Spleen (tissue), 11 donors: Measurements from ENCODE around the gene RTL1. TPM values are rescaled to one million over a fixed set of nuclear protein-coding genes. Genes with fewer than 3 reads are reported as not detected.

Experiments used
- DNase-seq: peaks from one replicate; pipeline ENCODE4 v3.0.0-alpha.2; 2020
- H3K27ac ChIP-seq, 8 donors: fragments of 200-600 bp; sonication (generic) in 7 of 8; 1 replicate in 4 of 8; 2 replicates in 4 of 8; pipeline versions ENCODE4 v1.5.0 to v1.8.0; 2016 to 2021; ENCODE audit warnings: inconsistent platforms in 4 of 8, mild to moderate bottlenecking in 4 of 8, moderate library complexity in 1 of 8
- H3K27me3 ChIP-seq, 7 donors: fragments of 200-600 bp; sonication (generic) in 6 of 7; replicated peaks in 1 of 7; 1 replicate in 4 of 7; 2 replicates in 3 of 7; pipeline versions ENCODE4 v1.5.0 to v1.8.0; 2016 to 2021; ENCODE audit warnings: inconsistent platforms in 3 of 7, mild to moderate bottlenecking in 1 of 7
- H3K36me3 ChIP-seq, 6 donors: fragments of 200-600 bp; sonication (generic) in 5 of 6; 1 replicate in 4 of 6; 2 replicates in 2 of 6; pipeline versions ENCODE4 v1.5.0 to v1.8.0; 2016 to 2021; ENCODE audit warnings: inconsistent platforms in 2 of 6
- H3K4me1 ChIP-seq, 6 donors: fragments of 200-600 bp; sonication (generic) in 5 of 6; 1 replicate in 3 of 6; 2 replicates in 3 of 6; pipeline versions ENCODE4 v1.5.0 to v1.8.0; 2016 to 2021; ENCODE audit warnings: inconsistent platforms in 3 of 6
- H3K4me3 ChIP-seq, 8 donors: fragments of 200-600 bp; sonication (generic) in 7 of 8; 1 replicate in 4 of 8; 2 replicates in 4 of 8; pipeline versions ENCODE4 v1.5.0 to v1.8.0; 2016 to 2021; ENCODE audit warnings: inconsistent platforms in 4 of 8, mild to moderate bottlenecking in 4 of 8, moderate library complexity in 2 of 8
- H3K9me3 ChIP-seq, 8 donors: fragments of 200-600 bp; sonication (generic) in 7 of 8; 1 replicate in 4 of 8; 2 replicates in 4 of 8; pipeline versions ENCODE4 v1.5.0 to v1.8.0; 2016 to 2021; ENCODE audit warnings: inconsistent platforms in 4 of 8
- POLR2A ChIP-seq, 3 donors: fragments of 450-650 bp; IDR thresholded peaks; one replicate each; pipeline ENCODE4 v1.5.1; 2017; ENCODE audit warnings: antibody characterized with exemption in 3 of 3, mild to moderate bottlenecking in 1 of 3
- POLR2AphosphoS5 ChIP-seq, 3 donors: sonication (generic); formaldehyde crosslinking; IDR thresholded peaks; one replicate each; pipeline ENCODE4 v1.5.1; 2017; ENCODE audit warnings: antibody characterized with exemption in 3 of 3
- WGBS, 5 donors: extraction: QIAGEN DNeasy Blood & Tissue Kit in 3 of 5; methylation state at CpG; one replicate each; pipeline versions ENCODE4 v1.1.5 to v1.1.7; 2013 to 2018; 5-methylcytosine and 5-hydroxymethylcytosine counted together
- intact Hi-C: fragments of 100-400 bp; cut with DNase I; formaldehyde crosslinking; loops from one replicate; pipeline ENCODE4 v1.15.0; 2023; ENCODE audit warnings: low total_unique reads
- polyA plus RNA-seq, 3 donors: library from polyadenylated mRNA; stranded (reverse); fragments of 200-250 nt; gene quantifications; one replicate each; pipeline ENCODE4 v1.2.1, GENCODE V29; 2013
- total RNA-seq, 7 donors: library from RNA; depleted of rRNA in 3 of 7; stranded (reverse); fragments of >200 nt in 3 of 7; fragmentation: NEBNext Ultra II Directional in 4 of 7; extraction: Animal tissue kit (Norgen Biotek cat#: 25700) in 4 of 7; gene quantifications; one replicate each; pipeline versions ENCODE4 v1.1.0 to v1.2.1, GENCODE V29; 2016 to 2021
- TF ChIP-seq, protein P1 (sequence below), 11 experiments: fragments of 200-600 bp in 7 of 11; fragments of 450-650 bp in 4 of 11; sonication (generic) in 4 of 11; IDR thresholded peaks in 8 of 11; conservative IDR thresholded peaks in 3 of 11; 1 replicate in 7 of 11; 2 replicates in 4 of 11; pipeline versions ENCODE4 v1.4.0 to v1.8.0; 2016 to 2021; ENCODE audit warnings: antibody characterized with exemption in 11 of 11, inconsistent platforms in 4 of 11, mild to moderate bottlenecking in 1 of 11
- donor health status: healthy with polysubstance abuse.
- donor health status: DM: no; HTN: no; CAD: no; lungs with moderate emphysema.
- donor health status: DM: no; HTN: no; CAD: no.
- donor health status: Bipolar disorder and iron deficiency.
- donor health status: healthy.
- donor health status: DM: no; HTN: no; CAD: no.
- donor health status: DM: yes; HTN: yes; CAD: no.

Gene RTL1
- total and polyA plus RNA-seq, 10 donors, result under 0.01 TPM; not detected in 9

DNA sequence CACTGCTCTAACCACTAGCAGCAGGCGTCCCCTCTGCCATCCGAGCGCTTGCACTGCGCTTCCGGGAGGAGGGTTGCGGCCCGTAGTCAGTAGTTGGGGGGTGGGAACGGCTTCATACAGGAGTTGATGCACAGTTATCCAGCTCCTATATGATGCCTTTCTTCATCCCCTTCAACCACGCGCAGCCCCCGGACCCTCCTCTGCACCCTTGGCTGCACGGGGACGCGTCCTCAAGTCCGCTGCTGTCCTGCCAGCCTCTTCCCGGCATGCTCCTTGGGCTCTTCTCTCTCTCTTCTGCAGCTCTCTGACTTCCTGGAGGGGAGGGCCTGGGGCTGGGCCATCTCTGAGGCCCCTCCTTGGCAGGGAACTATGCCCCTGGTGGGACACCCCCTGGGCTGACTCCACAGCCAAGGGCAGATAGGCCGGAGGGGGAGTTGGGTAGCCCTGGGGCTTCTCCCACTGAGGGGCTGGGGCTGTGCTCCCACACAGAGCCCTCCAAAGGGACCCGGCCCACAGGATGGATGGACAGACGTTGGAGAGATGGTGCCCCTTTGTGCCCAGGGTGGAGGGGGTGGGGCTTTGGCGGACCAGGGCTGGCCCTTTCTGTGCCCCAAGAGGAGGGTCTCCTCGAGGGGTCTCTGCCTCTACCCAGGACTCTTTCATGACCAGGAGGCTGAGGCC, 29.0 kb downstream of the RTL1 start:
- H3K4me1 ChIP-seq, result no peaks in the 10 kb centered on the region
- no peaks in the 10 kb centered on the region for H3K36me3 ChIP-seq
- intact Hi-C loops, result no loop called here
- no peak overlapping the region for H3K4me3 ChIP-seq
- no peak overlapping the region for H3K27ac ChIP-seq
- peak; percentile 60 for DNase-seq
- 78 to 89% (median 84%) methylated on average over 18 to 21 of the region's 21 CpGs for WGBS, 5 donors
- no peaks in the 10 kb centered on the region for H3K9me3 ChIP-seq
- peaks cover 0 to 30% (median 0%) of the 10 kb centered on the region in 7 donors for H3K27me3 ChIP-seq
- no peak for TF ChIP-seq POLR2A (IDR thresholded peaks at IDR 0.05)
- TF ChIP-seq POLR2AphosphoS5 (IDR thresholded peaks at IDR 0.05), result no peak
- TF ChIP-seq, protein P1, sequence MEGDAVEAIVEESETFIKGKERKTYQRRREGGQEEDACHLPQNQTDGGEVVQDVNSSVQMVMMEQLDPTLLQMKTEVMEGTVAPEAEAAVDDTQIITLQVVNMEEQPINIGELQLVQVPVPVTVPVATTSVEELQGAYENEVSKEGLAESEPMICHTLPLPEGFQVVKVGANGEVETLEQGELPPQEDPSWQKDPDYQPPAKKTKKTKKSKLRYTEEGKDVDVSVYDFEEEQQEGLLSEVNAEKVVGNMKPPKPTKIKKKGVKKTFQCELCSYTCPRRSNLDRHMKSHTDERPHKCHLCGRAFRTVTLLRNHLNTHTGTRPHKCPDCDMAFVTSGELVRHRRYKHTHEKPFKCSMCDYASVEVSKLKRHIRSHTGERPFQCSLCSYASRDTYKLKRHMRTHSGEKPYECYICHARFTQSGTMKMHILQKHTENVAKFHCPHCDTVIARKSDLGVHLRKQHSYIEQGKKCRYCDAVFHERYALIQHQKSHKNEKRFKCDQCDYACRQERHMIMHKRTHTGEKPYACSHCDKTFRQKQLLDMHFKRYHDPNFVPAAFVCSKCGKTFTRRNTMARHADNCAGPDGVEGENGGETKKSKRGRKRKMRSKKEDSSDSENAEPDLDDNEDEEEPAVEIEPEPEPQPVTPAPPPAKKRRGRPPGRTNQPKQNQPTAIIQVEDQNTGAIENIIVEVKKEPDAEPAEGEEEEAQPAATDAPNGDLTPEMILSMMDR (IDR thresholded peaks at IDR 0.05 in 8 of 11, conservative IDR thresholded peaks at IDR 0.05 in 3 of 11), result no peak

DNA sequence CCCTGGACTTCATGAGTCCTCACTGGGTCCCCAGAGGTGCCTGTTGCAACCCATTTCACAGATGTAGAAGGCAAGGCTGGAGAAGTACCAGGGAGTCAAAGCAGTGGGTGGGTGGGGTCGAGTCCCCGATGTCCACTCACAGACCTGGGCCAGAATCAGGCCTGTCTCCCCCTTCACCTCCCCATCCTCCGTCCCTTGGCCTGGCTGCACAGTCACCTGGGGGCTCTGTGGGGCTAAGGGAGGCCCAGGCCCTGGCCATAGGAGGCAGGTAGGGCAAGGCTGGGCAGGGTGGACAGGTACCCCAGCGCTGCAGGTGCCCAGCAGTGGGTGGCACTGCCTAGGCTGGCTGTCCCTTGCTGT, 29.5 kb downstream of the RTL1 start:
- Histone ChIP-seq H3K36me3 (no peaks in the 10 kb centered on the region), H3K9me3 (no peaks in the 10 kb centered on the region), H3K4me3 (no peak overlapping the region), H3K4me1 (no peaks in the 10 kb centered on the region), H3K27ac (no peak overlapping the region), H3K27me3 (peaks cover 0 to 26% (median 0%) of the 10 kb centered on the region in 7 donors)
- DNase-seq, result no peak
- intact Hi-C loops, result no loop called here
- TF ChIP-seq, protein P1 (IDR thresholded peaks at IDR 0.05 in 8 of 11, conservative IDR thresholded peaks at IDR 0.05 in 3 of 11), result no peak
- TF ChIP-seq POLR2AphosphoS5 (IDR thresholded peaks at IDR 0.05), result no peak
- no peak for TF ChIP-seq POLR2A (IDR thresholded peaks at IDR 0.05)
- 86 to 100% (median 89%) methylated on average over 1 to 4 of the region's 4 CpGs for WGBS, 5 donors

DNA sequence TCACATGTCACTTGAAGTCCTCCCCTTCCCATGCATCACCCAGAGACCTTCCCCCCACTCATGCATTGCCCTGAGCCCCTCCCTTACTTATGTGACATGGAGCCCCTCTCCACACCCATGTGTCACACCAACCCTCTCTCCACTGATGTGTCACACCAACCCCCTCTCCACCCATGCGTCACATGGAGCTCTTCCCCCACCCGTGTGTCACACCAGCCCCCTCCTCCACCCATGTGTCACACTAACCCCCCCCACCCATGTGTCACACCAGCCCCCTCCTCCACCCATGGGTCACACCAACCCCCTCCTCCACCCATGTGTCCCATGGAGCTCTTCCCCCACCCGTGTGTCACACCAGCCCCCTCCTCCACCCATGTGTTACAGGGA, 30.4 kb downstream of the RTL1 start:
- Histone ChIP-seq H3K27ac (no peak overlapping the region), H3K4me3 (no peak overlapping the region), H3K9me3 (no peaks in the 10 kb centered on the region), H3K36me3 (no peaks in the 10 kb centered on the region), H3K27me3 (peaks cover 0 to 17% (median 0%) of the 10 kb centered on the region in 7 donors), H3K4me1 (no peaks in the 10 kb centered on the region)
- DNase-seq, result peak; percentile 39
- intact Hi-C loops, result no loop called here
- WGBS, 5 donors, result 52 to 77% (median 67%) methylated on average over 3 of the region's 3 CpGs
- TF ChIP-seq POLR2AphosphoS5 (IDR thresholded peaks at IDR 0.05) (no peak), POLR2A (IDR thresholded peaks at IDR 0.05) (no peak)
- TF ChIP-seq, protein P1 (IDR thresholded peaks at IDR 0.05 in 8 of 11, conservative IDR thresholded peaks at IDR 0.05 in 3 of 11), result no peak

DNA sequence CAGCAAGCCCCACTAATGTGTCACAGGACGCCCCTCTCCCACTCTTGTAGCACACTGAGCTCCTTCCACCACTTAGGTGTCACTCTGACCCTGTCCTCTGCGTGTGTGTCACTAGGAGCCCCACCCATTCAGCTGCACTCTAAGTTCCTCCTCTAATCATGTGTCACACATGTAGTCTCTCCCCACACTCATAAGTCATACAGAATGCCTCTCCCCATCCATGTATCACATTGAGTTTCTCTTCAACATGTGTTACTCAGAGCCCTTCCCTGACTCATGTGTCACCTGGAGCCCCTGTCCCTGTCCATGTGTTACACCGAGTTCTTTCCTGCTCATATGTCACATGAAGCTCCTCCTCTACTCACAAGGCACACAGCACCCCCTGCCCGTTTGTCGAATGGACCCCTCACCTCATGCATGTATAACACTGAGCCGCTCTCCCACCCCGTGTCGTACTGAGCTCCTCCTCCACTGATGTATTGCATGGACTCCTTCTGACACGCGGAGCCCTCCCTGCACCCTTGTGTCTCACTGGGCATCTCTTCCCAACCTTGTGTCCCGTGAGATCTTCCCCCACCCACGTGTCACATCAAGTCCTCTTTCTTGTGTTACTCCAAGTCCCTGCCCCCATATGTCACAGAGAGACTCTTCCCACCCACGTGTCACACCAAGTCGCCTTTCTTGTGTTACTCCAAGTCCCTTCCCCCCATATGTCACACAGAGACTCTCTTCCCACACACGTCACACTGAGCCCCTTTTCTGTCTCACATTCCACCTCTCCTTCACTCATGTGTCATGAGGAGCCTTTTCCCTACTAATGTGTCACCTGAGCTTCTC, 31.0 kb downstream of the RTL1 start:
- TF ChIP-seq, protein P1 (IDR thresholded peaks at IDR 0.05 in 8 of 11, conservative IDR thresholded peaks at IDR 0.05 in 3 of 11), result no peak
- TF ChIP-seq POLR2A (IDR thresholded peaks at IDR 0.05) (no peak), POLR2AphosphoS5 (IDR thresholded peaks at IDR 0.05) (no peak)
- Histone ChIP-seq H3K4me3 (no peak overlapping the region), H3K9me3 (no peaks in the 10 kb centered on the region), H3K36me3 (no peaks in the 10 kb centered on the region), H3K4me1 (no peaks in the 10 kb centered on the region), H3K27me3 (peaks cover 0 to 13% (median 0%) of the 10 kb centered on the region in 7 donors), H3K27ac (no peak overlapping the region)
- WGBS, 5 donors, result 80 to 86% (median 83%) methylated on average over 15 of the region's 15 CpGs
- intact Hi-C loops, result no loop called here
- peak; percentile 59 for DNase-seq
